Upper lobe of left lung (tissue), 4 donors: ENCODE results near the gene KLF2.

Experiments used
- EP300 ChIP-seq, 4 donors: sonication (generic); formaldehyde crosslinking; IDR thresholded peaks; one replicate each; pipeline ENCODE4 v1.5.1; 2017; ENCODE audit warnings: antibody characterized with exemption in 4 of 4, control low read depth in 2 of 4
- POLR2A ChIP-seq, 4 donors: fragments of 450-650 bp; IDR thresholded peaks; one replicate each; pipeline ENCODE4 v1.5.1; 2016 to 2017; ENCODE audit warnings: antibody characterized with exemption in 4 of 4, mild to moderate bottlenecking in 2 of 4
- POLR2AphosphoS5 ChIP-seq, 2 donors: sonication (generic); formaldehyde crosslinking; IDR thresholded peaks; one replicate each; pipeline ENCODE4 v1.5.1; 2017; ENCODE audit warnings: antibody characterized with exemption in 2 of 2
- TF ChIP-seq, protein P1 (sequence below), 6 experiments: fragments of 450-650 bp in 4 of 6; fragments of 200-600 bp in 2 of 6; sonication (generic) in 2 of 6; IDR thresholded peaks; one replicate each; pipeline ENCODE4 v1.5.1; 2016 to 2019; ENCODE audit warnings: antibody characterized with exemption in 6 of 6

DNA sequence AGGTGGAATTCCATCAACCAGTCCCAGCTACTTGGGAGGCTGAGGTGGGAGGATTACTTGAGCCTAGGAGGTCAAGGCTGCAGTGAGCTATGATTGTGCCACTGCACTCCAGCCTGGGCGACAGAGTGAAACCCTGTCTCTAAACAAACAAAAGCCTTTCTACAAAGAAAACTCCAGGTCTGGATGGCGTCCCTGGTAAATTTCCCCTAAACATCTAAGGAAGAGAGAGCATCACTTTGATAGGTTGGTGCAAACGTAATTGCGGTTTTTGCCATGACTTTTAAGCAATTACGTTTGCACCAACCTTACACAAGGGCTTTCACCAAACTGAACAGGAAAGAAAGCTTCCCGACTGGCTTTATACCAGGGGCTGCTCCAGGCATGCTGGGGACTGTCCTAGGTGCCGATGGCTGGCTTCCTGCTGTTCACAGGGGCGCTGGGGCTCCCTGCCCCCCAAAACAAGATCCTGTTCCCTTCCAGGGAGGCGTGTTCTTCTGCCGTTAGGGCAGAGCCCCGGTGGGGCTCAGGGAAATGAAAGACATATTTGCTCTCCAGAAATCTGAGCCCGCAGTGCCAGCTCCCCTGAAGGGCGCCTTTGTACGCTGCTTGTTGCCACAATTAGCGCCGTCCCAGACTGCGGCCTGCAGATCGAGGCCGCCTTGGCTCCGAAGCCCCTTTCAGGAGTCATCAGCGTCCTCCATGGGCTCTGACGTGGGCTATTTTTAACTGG, 38.7 kb upstream of the KLF2 start:
- TF ChIP-seq, protein P1, sequence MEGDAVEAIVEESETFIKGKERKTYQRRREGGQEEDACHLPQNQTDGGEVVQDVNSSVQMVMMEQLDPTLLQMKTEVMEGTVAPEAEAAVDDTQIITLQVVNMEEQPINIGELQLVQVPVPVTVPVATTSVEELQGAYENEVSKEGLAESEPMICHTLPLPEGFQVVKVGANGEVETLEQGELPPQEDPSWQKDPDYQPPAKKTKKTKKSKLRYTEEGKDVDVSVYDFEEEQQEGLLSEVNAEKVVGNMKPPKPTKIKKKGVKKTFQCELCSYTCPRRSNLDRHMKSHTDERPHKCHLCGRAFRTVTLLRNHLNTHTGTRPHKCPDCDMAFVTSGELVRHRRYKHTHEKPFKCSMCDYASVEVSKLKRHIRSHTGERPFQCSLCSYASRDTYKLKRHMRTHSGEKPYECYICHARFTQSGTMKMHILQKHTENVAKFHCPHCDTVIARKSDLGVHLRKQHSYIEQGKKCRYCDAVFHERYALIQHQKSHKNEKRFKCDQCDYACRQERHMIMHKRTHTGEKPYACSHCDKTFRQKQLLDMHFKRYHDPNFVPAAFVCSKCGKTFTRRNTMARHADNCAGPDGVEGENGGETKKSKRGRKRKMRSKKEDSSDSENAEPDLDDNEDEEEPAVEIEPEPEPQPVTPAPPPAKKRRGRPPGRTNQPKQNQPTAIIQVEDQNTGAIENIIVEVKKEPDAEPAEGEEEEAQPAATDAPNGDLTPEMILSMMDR (IDR thresholded peaks at IDR 0.05), result no peak
- peak in 1 of 4 donors; percentile 22 for TF ChIP-seq POLR2A (IDR thresholded peaks at IDR 0.05)
- TF ChIP-seq POLR2AphosphoS5 (IDR thresholded peaks at IDR 0.05), result peak in 1 of 2 donors; percentile 35
- no peak for TF ChIP-seq EP300 (IDR thresholded peaks at IDR 0.05)
